MCF 10A (cell line): ENCODE measurements around the gene LPAR3. TPM values are rescaled to one million over a fixed set of nuclear protein-coding genes. Genes with fewer than 3 reads are reported as not detected.

Source experiments
- BruUV-seq: library from RNA; stranded (reverse); fragments of 400-500 nt; replicated peaks from 2 replicates; lab custom pipeline; 2021; lab: Mats Ljungman, UMichigan
- CTCF ChIA-PET: fragments of 300-600 bp; sonication (Branson Sonifier 250); formaldehyde crosslinking; extraction: SDS; loops from one replicate; lab custom pipeline; 2021; ENCODE audit warnings: antibody characterized with exemption, inconsistent platforms; lab: Yijun Ruan, JAX
- POLR2A ChIA-PET: fragments of 300-600, 350-650 bp; sonication (Branson Sonifier 250); formaldehyde crosslinking; extraction: SDS; loops from one replicate; lab custom pipeline; 2020; ENCODE audit warnings: antibody characterized with exemption, inconsistent platforms; lab: Yijun Ruan, JAX
- DNase-seq: peaks from one replicate; pipeline ENCODE4 v3.0.0-alpha.2; 2018; ENCODE audit not compliant: unreplicated experiment
- H3K27ac Mint-ChIP-seq: one replicate; pipeline ENCODE4 v1.8.0; 2022; ENCODE audit warnings: mild to moderate bottlenecking, low read depth, mixed read lengths; ENCODE audit not compliant: unreplicated experiment
- H3K27me3 Mint-ChIP-seq: one replicate; pipeline ENCODE4 v1.8.0; 2022; ENCODE audit warnings: mixed read lengths; ENCODE audit not compliant: insufficient read depth, unreplicated experiment
- H3K36me3 Mint-ChIP-seq: one replicate; pipeline ENCODE4 v1.8.0; 2022; ENCODE audit warnings: mild to moderate bottlenecking, moderate library complexity, mixed read lengths; ENCODE audit not compliant: insufficient read depth, unreplicated experiment
- H3K4me1 Mint-ChIP-seq: one replicate; pipeline ENCODE4 v1.8.0; 2022; ENCODE audit warnings: mixed read lengths; ENCODE audit not compliant: insufficient read depth, unreplicated experiment
- H3K4me3 Mint-ChIP-seq: one replicate; pipeline ENCODE4 v1.8.0; 2022; ENCODE audit warnings: mild to moderate bottlenecking, moderate library complexity, mixed read lengths; ENCODE audit not compliant: unreplicated experiment
- H3K9me3 Mint-ChIP-seq: one replicate; pipeline ENCODE4 v1.8.0; 2022; ENCODE audit warnings: mixed read lengths; ENCODE audit not compliant: unreplicated experiment
- intact Hi-C: fragments of 100-400 bp; cut with micrococcal nuclease; formaldehyde crosslinking; loops from 2 replicates; pipeline ENCODE4 v1.14.1; 2022
- total RNA-seq: library from RNA; stranded (reverse); gene quantifications from 2 replicates; pipeline ENCODE4 v1.2.3, GENCODE V29; 2022
- TF ChIP-seq, protein P1 (sequence below): fragments of 200-600 bp; IDR thresholded peaks from one replicate; pipeline ENCODE4 v1.8.0; 2022; ENCODE audit warnings: antibody characterized with exemption, mild to moderate bottlenecking; ENCODE audit not compliant: unreplicated experiment

LPAR3 gene
- total RNA-seq, 1 experiment from 2014 or later, result 1.0 TPM

DNA sequence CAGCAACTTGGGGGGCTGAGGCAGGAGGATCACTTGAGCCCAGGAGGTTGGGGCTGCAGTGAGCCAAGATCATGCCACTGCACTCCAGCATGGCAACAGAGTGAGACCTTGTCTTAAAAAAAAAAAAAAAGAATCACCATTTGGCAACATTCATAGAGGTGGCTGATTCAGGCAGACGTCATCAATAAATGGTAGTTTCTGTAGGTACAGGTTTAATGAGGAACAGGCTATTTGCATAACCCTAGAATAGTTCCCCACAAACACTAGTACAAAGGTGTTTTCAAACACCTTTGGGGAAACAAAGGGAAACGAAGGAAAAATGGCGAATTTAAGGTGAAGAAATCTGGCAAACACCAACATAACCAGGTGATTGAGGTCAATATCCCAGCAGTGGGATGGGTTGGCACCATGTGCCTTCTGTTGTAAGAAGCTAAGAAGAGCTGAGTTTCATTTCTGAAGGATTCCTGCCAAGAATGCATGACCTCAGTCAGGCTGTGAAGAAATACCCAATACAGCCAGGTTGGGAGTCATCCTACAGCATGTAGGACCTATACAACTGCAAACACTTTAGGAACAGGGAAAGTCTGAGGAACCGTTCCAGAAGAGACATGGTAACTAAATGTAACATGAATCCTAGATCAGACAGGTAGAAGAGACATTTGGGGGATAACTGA lies 5.6 kb downstream of the LPAR3 start:
- CTCF ChIA-PET, result interaction anchor here (0.6 to 0.7 kb wide), 2 partner anchors 41 to 144 kb away, joined by 3 read pairs; no protein-coding TSS in a partner anchor
- DNase-seq, result peak; percentile 95

DNA sequence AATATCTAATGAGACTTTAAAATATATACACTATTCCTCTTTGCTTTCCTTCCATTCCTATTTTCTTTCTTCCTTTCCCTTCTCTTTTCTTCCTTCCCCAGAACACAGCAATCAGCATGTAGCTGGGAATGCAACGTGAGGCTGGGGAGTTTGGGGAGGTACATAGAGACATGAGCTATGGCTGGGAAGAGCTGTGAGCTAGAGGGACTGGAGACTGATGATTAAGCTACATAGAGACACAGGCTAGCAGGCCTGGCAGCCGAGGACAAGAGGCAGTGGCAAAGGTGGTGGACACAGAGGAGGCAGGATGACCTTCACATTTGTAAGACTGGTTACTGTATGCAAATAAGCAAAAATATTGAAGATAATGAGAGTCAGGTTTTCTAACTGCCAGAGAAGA lies 7.5 kb downstream of the LPAR3 start:
- Mint-ChIP-seq H3K27ac (no peak overlapping the region), H3K4me3 (no peak overlapping the region), H3K36me3 (no peaks in the 10 kb centered on the region), H3K27me3 (no peaks in the 10 kb centered on the region), H3K9me3 (no peaks in the 10 kb centered on the region), H3K4me1 (peaks cover 23% of the 10 kb centered on the region)
- intact Hi-C loops, result loop anchor here (5.0 kb wide), 1 partner anchor 33 kb away; no protein-coding TSS in a partner anchor
- DNase-seq, result no peak
- BruUV-seq, result no TSS peak
- TF ChIP-seq, protein P1, sequence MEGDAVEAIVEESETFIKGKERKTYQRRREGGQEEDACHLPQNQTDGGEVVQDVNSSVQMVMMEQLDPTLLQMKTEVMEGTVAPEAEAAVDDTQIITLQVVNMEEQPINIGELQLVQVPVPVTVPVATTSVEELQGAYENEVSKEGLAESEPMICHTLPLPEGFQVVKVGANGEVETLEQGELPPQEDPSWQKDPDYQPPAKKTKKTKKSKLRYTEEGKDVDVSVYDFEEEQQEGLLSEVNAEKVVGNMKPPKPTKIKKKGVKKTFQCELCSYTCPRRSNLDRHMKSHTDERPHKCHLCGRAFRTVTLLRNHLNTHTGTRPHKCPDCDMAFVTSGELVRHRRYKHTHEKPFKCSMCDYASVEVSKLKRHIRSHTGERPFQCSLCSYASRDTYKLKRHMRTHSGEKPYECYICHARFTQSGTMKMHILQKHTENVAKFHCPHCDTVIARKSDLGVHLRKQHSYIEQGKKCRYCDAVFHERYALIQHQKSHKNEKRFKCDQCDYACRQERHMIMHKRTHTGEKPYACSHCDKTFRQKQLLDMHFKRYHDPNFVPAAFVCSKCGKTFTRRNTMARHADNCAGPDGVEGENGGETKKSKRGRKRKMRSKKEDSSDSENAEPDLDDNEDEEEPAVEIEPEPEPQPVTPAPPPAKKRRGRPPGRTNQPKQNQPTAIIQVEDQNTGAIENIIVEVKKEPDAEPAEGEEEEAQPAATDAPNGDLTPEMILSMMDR, result no peak
- ChIA-PET CTCF (interaction anchor here (0.6 to 1.9 kb wide), 6 partner anchors 28 to 110 kb away, joined by 3 to 8 read pairs (median 4); no protein-coding TSS in a partner anchor), POLR2A (interaction anchor here (1.3 to 2.4 kb wide), 3 partner anchors 28 to 43 kb away, joined by 4 to 7 read pairs (median 5); no protein-coding TSS in a partner anchor)

More for the DNA sequence above, 5.6 kb downstream of the LPAR3 start:
- Mint-ChIP-seq H3K4me1 (peaks cover 23% of the 10 kb centered on the region), H3K27me3 (no peaks in the 10 kb centered on the region), H3K4me3 (peak overlapping the region; percentile 67), H3K9me3 (no peaks in the 10 kb centered on the region), H3K36me3 (no peaks in the 10 kb centered on the region), H3K27ac (peak overlapping the region; percentile 88)
- POLR2A ChIA-PET, result interaction anchor here (0.6 to 2.4 kb wide), 9 partner anchors 9 to 252 kb away, joined by 3 to 7 read pairs (median 4); no protein-coding TSS in a partner anchor
- intact Hi-C loops, result loop anchor here (5.0 kb wide), 1 partner anchor 35 kb away; no protein-coding TSS in a partner anchor
- no TSS peak for BruUV-seq
- TF ChIP-seq, protein P1, result no peak

DNA sequence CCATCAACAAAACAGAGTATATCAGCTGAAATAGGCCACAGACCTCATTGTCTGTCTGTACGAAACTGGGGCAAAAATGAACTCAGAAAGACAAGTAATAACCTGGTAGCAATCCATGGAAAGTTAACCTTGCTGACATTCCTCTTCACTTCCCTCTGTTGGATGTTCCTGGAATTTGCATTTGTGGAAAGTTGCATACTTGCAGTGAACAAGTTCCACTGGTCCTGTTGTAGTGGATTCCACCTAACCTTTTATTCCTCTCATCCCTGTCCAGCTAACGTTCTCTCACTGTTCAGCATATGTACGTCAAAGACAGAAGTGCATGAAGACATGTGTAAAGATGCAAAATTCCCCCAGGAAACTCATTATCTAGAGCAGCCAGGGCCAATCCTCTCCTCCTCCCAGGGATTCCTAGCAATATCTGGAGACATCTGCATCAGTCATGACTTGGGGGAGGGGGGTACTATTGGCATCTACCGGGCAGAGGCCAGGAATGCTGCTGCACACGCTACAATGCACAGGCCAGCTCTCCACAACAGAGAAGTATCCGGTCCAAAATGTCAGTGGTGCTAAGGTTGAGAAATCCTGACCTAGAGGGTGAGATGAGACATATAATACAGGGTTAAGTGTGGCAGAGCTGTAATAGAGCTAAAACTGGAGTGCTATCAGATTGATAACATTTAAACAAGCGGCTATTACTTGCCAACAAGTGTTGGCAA lies 8.2 kb downstream of the LPAR3 start:
- CTCF ChIA-PET, result interaction anchor here (0.6 to 1.9 kb wide), 5 partner anchors 21 to 78 kb away, joined by 3 to 8 read pairs (median 5); no protein-coding TSS in a partner anchor
- POLR2A ChIA-PET, result interaction anchor here (1.3 to 2.1 kb wide), 2 partner anchors 37 to 42 kb away, joined by 4 to 5 read pairs; no protein-coding TSS in a partner anchor
- Mint-ChIP-seq H3K4me3 (no peak overlapping the region), H3K27ac (no peak overlapping the region), H3K9me3 (no peaks in the 10 kb centered on the region), H3K36me3 (no peaks in the 10 kb centered on the region), H3K27me3 (no peaks in the 10 kb centered on the region), H3K4me1 (peaks cover 23% of the 10 kb centered on the region)
- TF ChIP-seq, protein P1, result no peak
- DNase-seq, result peak; percentile 16
- no TSS peak for BruUV-seq
- intact Hi-C loops, result loop anchor here (5.0 kb wide), 1 partner anchor 33 kb away; no protein-coding TSS in a partner anchor

- no TSS peak for BruUV-seq
- peaks cover 18% of the 10 kb centered on the region for H3K4me1 Mint-ChIP-seq
- CTCF ChIA-PET, result no interaction called here
- H3K27ac Mint-ChIP-seq, result no peak overlapping the region
- intact Hi-C loops, result no loop called here
- H3K36me3 Mint-ChIP-seq, result no peaks in the 10 kb centered on the region
- no peaks in the 10 kb centered on the region for H3K27me3 Mint-ChIP-seq
- no peak for DNase-seq
- TF ChIP-seq, protein P1, result no peak
- POLR2A ChIA-PET, result no interaction called here
- no peak overlapping the region for H3K4me3 Mint-ChIP-seq
- H3K9me3 Mint-ChIP-seq, result no peaks in the 10 kb centered on the region
Measured at GRCh38 chr1:84883286-84883685, 9.7 kb downstream of the LPAR3 start.
